ENCODE measurements around the gene IGF2R. TPM values are rescaled to one million over a fixed set of nuclear protein-coding genes. Genes with fewer than 3 reads are reported as not detected.
"Not testable (repeated sequence)": the region's sequence is repeated elsewhere in the genome, so short reads cannot be mapped to it uniquely, and the experiment has no call there.

IGF2R gene
- total RNA-seq, 1 experiment from 2014 or later = 127 TPM

DNA sequence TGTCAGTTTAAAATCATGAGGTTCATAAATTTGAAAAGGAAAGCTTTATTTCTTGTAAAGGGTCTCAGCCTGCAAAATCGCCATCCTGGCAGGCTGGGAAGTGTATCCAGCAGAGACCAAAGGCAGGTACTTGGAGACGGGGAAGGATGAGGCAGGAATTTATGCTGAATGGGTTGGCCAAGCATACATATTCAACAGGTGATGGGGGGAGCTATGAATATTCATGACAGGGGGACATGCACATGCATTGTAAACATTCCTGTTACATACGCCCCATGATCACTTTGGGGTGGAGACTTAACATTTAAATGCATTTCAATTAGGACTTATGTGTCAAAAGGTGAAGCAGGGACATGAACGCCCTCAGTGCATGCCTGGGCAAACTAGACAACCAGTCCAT is 142.9 kb downstream of the IGF2R start:
- Mint-ChIP-seq H3K9me3 (ENCODE audit: low read depth, unreplicated experiment) (no peaks in the 10 kb centered on the region), H3K27ac (ENCODE audit: unreplicated experiment) (no peak overlapping the region), H3K36me3 (ENCODE audit: insufficient read depth, unreplicated experiment) (peaks cover 11% of the 10 kb centered on the region), H3K4me3 (ENCODE audit: low read depth, unreplicated experiment) (no peak overlapping the region), H3K4me1 (ENCODE audit: low read depth, unreplicated experiment) (no peaks in the 10 kb centered on the region), H3K27me3 (ENCODE audit: unreplicated experiment) (no peaks in the 10 kb centered on the region)
- intact Hi-C loops (cut with micrococcal nuclease; ENCODE audit: unreplicated experiment) = no loop called here
- DNase-seq = no peak
- TF ChIP-seq, protein P1, sequence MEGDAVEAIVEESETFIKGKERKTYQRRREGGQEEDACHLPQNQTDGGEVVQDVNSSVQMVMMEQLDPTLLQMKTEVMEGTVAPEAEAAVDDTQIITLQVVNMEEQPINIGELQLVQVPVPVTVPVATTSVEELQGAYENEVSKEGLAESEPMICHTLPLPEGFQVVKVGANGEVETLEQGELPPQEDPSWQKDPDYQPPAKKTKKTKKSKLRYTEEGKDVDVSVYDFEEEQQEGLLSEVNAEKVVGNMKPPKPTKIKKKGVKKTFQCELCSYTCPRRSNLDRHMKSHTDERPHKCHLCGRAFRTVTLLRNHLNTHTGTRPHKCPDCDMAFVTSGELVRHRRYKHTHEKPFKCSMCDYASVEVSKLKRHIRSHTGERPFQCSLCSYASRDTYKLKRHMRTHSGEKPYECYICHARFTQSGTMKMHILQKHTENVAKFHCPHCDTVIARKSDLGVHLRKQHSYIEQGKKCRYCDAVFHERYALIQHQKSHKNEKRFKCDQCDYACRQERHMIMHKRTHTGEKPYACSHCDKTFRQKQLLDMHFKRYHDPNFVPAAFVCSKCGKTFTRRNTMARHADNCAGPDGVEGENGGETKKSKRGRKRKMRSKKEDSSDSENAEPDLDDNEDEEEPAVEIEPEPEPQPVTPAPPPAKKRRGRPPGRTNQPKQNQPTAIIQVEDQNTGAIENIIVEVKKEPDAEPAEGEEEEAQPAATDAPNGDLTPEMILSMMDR (IDR thresholded peaks at IDR 0.05; ENCODE audit: unreplicated experiment) = no peak
- no TSS peak for BruUV-seq (replicated peaks)
- CTCF ChIA-PET = no interaction called here

DNA sequence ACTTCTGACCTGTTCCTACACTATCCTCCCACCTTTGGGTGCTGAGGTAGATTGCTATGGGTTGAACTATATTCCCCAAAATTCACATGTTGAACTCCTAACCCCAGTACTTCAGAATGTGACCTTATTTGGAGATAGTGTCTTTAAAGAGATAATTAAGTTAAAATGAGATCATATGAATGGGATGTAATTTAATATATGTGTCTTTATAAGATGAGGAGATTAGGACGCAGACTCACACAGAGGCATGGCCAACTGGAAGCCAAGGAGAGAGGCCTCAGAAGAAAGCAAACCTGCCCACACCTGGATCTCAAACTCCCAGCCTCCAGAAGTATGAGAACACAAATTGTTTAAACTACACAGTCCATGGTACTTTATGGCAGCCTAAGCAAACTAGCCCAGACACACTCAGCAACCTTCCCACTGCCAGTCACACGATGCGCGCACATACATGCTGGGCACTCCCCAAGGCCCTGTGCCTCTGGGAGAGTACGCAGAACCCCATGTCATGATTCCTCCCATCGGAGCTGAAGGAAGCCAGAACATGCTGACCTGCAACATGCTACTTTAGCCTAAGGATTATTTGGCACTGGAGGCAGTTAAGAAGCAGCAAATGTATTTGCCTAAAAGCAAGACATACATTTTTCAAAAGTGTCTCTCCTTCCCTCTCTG is 143.9 kb downstream of the IGF2R start:
- TF ChIP-seq, protein P1 (IDR thresholded peaks at IDR 0.05; ENCODE audit: unreplicated experiment) = no peak
- intact Hi-C loops (cut with micrococcal nuclease; ENCODE audit: unreplicated experiment) = no loop called here
- Mint-ChIP-seq H3K36me3 (ENCODE audit: insufficient read depth, unreplicated experiment) (peaks cover 11% of the 10 kb centered on the region), H3K27me3 (ENCODE audit: unreplicated experiment) (no peaks in the 10 kb centered on the region), H3K9me3 (ENCODE audit: low read depth, unreplicated experiment) (peaks cover 2% of the 10 kb centered on the region), H3K4me3 (ENCODE audit: low read depth, unreplicated experiment) (no peak overlapping the region), H3K27ac (ENCODE audit: unreplicated experiment) (no peak overlapping the region), H3K4me1 (ENCODE audit: low read depth, unreplicated experiment) (no peaks in the 10 kb centered on the region)
- no peak for DNase-seq
- BruUV-seq (replicated peaks) = no TSS peak
- CTCF ChIA-PET = no interaction called here

DNA sequence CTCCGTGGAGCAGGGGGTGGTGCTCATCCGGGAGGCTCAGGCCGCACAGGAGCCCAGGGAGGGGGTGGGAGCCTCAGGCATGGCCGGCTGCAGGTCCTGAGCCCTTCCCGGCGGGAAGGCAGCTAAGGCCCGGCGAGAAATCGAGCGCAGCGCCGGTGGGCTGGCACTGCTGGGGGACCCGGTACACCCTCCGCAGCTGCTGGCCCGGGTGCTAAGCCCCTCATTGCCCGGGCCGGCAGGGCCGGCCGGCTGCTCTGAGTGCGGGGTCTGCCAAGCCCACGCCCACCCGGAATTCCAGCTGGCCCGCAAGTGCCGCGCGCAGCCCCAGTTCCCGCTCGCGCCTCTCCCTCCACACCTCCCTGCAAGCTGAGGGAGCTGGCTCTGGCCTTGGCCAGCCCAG is 145.7 kb downstream of the IGF2R start:
- H3K9me3 Mint-ChIP-seq (ENCODE audit: low read depth, unreplicated experiment); H3K4me1 Mint-ChIP-seq (ENCODE audit: low read depth, unreplicated experiment); H3K36me3 Mint-ChIP-seq (ENCODE audit: insufficient read depth, unreplicated experiment); CTCF ChIA-PET; H3K4me3 Mint-ChIP-seq (ENCODE audit: low read depth, unreplicated experiment); H3K27me3 Mint-ChIP-seq (ENCODE audit: unreplicated experiment); BruUV-seq (replicated peaks); DNase-seq; H3K27ac Mint-ChIP-seq (ENCODE audit: unreplicated experiment); intact Hi-C loops (cut with micrococcal nuclease; ENCODE audit: unreplicated experiment): not testable (repeated sequence)

DNA sequence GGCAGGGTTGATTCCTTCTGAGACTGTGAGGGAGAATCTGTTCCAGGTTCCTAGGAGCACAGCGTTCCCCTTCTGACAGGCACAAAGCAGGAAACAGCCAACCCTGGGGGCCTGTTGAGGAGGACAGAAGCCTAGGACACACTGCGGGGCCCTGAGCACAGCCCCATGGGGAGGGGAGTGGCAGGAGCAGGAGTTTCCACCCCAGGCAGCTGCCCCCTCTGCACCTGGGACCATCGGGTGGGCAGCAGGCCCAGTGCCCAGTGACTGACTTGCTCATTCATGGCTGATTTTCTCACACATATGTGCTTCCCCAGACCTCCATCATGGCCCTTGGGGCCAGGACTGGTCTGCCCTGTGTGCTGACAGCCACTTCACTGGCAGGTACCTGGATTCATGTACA is 146.5 kb downstream of the IGF2R start:
- CTCF ChIA-PET = no interaction called here
- no TSS peak for BruUV-seq (replicated peaks)
- TF ChIP-seq, protein P1 (IDR thresholded peaks at IDR 0.05; ENCODE audit: unreplicated experiment) = no peak
- intact Hi-C loops (cut with micrococcal nuclease; ENCODE audit: unreplicated experiment) = no loop called here
- H3K4me3 Mint-ChIP-seq (ENCODE audit: low read depth, unreplicated experiment) = no peak overlapping the region
- no peaks in the 10 kb centered on the region for H3K4me1 Mint-ChIP-seq (ENCODE audit: low read depth, unreplicated experiment)
- H3K9me3 Mint-ChIP-seq (ENCODE audit: low read depth, unreplicated experiment) = peaks cover 3% of the 10 kb centered on the region
- H3K36me3 Mint-ChIP-seq (ENCODE audit: insufficient read depth, unreplicated experiment) = peaks cover 8% of the 10 kb centered on the region
- H3K27ac Mint-ChIP-seq (ENCODE audit: unreplicated experiment) = no peak overlapping the region
- H3K27me3 Mint-ChIP-seq (ENCODE audit: unreplicated experiment) = no peaks in the 10 kb centered on the region
- DNase-seq = no peak

DNA sequence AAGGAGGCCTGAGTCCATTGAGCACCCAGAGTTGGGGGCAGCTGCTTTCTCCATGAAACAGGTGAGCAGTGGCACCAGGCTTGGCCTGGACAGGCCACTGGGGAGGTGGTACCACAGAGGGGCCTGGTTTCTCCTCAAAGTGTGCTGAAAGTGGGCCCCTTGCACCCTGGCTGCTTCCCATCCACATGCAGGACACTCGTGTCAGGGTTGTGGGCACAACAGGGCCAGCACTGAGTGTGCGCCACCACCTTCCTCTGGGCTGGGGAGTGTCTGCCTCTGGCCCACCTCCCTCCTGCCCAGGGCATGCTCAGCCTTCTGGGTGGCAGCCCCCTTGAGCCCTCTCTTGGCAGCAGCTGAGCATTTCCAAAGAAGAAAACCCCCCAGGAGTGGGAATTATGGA is 147.5 kb downstream of the IGF2R start:
- TF ChIP-seq, protein P1 (IDR thresholded peaks at IDR 0.05; ENCODE audit: unreplicated experiment) = no peak
- Mint-ChIP-seq H3K9me3 (ENCODE audit: low read depth, unreplicated experiment) (peaks cover 3% of the 10 kb centered on the region), H3K4me3 (ENCODE audit: low read depth, unreplicated experiment) (no peak overlapping the region), H3K27me3 (ENCODE audit: unreplicated experiment) (no peaks in the 10 kb centered on the region), H3K4me1 (ENCODE audit: low read depth, unreplicated experiment) (no peaks in the 10 kb centered on the region), H3K27ac (ENCODE audit: unreplicated experiment) (no peak overlapping the region), H3K36me3 (ENCODE audit: insufficient read depth, unreplicated experiment) (peaks cover 4% of the 10 kb centered on the region)
- intact Hi-C loops (cut with micrococcal nuclease; ENCODE audit: unreplicated experiment) = no loop called here
- CTCF ChIA-PET = no interaction called here
- no peak for DNase-seq
- BruUV-seq (replicated peaks) = no TSS peak

Measured in Calu3 (cell line).